NCI-H774 (cell line): ENCODE results near the gene SYCN.

ENCODE experiments used
- DNase-seq: peaks from one replicate; lab custom pipeline; 2025; lab: John Stamatoyannopoulos, UW

The SYCN gene

DNA sequence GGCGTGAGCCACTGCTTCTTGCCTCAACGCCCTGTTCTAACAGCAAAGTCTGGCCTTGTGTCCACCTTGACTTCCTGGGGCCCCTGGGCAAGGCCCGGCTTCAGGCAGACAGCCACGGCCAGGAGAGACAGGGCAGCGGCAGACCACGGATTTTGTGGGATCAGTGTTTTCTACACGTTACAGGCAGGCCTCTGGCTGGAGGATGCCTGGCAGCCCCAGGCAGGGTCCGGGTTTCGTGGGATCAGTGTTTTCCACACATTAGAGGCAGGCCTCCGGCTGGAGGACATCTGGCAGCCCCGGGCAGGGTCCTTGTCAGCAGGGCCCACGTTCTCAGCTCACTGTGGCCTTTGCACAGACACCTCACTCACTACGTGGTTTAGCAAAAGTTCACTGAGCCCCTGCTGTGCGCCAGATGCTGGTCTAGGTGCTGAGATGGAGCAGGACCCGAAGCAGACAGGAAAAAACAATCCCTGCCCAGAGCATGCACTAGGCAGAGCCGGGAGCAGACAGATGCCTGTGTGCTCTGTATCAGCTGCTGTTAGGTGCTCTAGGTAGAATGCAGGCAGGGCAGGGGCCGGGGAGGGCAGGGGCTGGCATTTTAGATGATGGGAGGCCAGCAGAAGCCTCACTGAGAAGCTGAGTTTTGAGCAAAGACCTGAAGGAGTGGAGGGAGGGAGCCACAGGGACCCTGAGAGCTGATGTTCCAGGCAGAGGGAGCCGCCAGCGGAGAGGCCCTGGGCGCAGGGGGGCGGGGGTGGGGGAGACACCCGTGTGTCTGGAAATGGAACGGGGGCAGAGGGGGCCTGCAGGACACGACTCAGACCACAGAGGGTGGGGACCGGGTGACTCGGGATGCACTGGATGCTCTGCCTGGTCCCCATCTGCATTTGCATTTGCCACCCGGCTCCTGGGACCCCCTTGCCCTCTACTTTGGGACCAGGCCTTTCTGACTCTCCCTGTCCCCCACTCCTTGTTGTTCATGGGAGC is 32.3 kb downstream of the SYCN start:
- DNase-seq, result no peak

DNA sequence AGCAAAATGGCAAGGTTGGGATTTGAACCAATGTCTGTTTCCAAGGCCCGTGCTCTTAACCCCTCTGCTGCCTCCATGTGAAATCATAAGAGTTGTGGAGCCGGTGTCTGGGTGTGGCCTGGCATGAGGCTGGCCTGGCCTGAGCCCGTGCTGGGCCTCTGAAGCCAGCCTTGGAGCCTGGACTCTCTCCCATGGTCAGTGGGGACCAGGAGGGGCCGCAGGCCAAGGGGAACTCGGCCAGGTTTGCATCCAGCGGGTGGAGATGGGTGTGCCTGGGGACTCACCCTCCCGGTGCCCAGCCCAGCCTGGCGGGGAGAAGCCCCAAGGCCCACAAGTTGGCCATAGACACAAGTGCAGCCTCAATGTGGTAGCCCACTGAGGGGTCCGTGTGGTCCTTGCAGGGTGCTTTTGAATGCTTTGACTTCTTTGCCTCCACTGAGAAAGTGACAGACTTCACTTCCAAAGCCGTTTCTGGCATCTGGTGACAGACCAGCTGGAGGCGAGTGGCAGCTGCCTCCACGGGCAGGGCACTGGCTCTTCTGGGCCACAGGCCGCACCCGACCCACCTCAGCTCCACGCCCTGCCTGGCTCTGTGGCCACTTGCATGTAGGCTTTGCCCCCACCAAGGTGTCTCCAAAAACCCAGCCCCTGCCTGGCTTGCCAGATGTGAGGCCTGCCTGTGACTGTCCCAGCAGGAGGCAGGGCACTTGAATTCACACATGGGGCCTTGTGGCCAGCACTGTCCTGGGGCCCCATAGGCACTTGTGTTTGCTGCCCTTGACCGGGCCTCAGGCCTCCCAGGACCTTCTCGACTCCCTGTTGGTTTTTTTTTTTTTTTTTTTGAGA is 33.5 kb downstream of the SYCN start:
- DNase-seq, result no peak

DNA sequence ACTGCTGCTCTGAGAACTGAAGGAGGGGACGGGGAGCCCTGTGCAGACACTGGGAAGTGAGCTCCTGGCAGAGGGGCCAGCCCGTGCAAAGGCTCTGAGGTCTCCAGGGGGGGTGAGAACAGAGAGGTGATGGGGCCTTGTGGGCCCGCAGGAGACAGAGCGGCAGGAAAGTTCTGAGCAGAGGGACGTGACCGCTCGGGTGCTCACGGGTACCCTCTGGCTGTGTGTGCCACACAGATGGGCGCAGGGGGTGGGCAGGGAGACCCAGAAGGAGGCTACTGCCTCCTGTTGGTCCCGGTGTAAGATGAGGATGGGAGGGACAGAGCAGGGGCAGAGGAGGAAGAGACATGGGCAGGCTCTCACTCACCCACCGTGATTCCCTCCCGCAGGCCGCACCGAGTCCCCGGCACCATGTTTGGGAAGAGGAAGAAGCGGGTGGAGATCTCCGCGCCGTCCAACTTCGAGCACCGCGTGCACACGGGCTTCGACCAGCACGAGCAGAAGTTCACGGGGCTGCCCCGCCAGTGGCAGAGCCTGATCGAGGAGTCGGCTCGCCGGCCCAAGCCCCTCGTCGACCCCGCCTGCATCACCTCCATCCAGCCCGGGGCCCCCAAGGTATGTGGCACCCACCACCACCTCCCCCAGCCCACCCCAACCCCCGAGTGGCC is 34.8 kb downstream of the SYCN start:
- DNase-seq, result no peak

DNA sequence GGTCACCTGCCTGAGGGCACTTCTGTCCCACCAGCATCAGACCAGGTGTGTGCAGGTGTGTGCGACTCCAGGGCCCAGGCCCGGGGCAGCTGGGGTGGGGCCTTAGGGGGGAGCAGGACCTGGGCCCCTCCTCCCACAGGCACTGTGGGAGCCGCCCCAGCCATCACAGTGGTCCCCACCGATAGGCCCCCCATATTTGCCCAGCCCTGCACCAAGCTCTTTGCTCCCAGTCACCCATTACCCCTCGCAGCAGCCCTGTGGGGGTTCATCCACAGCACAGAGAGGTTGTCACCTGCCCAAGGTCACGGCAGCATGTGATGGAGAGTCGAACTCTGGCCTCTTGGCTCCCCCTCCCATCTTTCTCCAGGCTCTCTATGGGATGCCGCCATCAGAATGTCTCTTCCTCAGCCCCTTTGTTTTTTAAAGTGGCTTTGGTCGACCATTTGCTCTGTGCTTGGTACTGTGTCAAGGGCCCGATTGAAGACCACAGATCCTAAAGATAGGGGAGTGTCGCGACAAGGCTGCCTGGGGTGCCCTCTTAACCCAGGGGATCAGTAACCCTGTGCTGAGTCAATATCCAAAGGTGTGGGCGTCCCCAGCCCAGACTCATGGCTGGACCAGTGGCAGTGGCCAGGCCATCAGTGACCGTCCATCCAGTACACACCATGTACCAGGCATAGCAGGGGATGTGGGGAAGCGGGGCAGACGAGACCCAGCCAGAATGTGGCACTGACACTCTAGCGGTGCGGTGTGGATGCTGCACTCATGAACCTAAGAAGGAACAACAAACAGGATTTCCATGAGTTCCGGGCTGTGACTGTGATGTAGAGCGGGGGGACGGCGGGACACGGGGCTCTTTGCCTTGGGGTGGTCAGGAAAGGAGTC is 35.6 kb downstream of the SYCN start:
- DNase-seq, result no peak

DNA sequence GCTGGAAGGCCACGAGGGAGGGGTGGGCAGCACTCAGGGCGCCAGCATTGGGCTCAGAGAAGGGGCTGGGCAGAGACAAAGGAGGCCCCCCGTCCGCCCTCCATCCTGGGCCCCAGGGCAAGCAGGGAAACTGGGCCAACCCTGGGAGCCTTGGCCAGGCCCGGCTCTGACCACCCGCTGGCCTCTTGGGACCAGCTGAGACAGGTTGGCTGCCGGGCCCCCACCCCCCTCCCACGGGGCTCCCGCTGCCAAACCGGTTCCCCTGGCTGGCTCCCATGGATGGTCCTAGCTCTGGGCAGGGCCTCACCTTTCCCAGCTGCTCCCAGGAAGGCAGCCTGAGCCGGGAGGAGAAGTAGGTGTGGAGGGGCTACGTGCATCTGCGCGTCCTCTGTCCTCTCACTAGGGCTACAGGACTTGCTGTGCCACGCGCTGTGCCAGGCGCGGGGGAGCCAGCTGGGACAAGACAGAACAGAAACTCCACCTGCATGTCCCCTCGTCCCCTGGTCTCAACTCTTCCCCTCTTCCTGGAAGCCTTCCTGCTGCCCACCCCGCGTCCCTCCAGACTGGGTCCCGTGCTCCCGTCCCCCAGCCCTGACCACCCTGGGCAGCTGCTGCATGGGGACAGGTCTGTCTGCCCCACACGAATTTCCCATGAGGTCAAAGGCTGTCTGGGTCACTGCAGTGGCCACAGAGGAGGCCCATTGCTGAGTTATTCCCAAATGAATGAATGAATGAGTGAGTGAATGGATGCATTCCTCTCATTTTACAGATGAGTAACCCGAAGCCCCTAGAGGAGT is 36.4 kb downstream of the SYCN start:
- DNase-seq, result no peak

DNA sequence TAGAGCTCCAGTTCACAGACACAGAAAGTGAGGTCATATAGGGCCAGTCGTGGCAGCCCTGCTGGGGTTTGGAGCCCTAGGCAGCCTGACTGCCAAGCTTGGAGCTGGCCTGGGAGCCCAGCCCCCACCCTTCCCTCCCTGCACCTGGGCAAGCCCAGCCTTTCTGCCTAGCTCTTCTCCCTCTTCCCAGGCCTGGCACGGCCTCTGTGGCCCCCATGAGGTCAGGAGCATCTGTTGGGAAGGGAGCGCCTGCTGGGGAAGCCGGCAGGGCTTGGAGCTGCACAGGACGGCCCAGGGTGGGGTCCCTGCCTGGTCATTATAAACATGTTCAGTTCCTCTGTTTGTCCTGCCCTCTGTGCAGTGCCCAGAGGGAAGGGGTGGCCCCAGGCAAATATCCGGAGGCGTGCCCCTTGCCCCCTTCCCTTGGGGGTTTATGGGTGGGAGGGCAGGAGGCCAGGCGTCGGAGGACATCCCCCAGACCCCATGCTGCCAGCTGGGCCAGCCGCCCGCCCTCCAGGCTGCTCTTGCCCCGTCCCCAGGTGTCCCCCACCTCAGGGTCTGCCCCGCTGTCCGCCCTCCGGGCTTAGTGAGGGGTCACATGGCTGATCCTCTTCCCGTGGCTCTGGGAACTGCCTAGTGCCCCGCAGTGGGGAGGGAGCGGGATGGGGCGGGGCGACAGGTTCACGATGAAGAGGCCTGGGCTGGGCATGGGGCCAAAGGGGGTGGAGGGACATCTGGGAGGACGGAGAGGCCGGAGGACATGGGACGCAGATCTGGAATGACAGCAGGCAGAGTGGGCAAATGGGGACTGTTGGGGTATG is 37.3 kb downstream of the SYCN start:
- DNase-seq, result no peak

DNA sequence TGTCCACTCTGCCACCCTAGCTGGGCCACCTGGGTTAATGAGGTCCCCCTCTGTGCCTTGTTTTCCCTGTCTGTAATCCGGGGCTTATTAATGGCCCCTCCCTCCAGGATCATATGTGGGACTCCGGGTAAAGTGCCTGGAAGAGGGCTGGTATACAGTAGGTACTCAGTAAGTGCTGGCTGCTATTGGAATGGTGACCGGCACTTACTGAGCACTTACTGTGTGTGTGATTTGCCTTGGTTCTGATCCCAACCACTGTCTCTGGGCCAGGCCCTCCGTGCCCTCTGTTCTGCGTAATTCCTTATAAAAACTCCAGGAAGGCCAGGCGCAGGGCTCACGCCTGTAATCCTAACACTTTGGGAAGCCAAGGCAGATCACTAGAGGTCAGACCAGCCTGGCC is 38.2 kb downstream of the SYCN start:
- DNase-seq, result no peak

DNA sequence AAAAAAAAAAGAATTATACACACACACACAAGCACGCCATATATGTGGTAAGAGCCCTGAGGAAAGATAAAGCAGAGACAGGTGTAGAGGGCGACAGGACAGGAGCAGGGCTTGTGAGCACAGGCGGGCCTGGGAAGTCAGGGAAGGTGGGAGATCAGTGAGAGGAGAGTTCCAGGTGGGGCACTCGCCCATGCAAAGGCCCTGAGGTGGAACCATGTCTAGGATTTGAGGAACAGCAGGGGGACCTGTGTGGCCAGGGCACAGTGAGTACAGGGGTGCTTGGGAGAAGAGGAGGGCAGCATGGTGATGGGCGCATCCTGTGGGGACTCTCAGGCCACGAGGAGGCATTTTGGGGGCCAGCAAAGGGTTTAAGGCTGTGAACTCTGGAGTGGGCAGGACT is 39.8 kb downstream of the SYCN start:
- DNase-seq, result no peak

DNA sequence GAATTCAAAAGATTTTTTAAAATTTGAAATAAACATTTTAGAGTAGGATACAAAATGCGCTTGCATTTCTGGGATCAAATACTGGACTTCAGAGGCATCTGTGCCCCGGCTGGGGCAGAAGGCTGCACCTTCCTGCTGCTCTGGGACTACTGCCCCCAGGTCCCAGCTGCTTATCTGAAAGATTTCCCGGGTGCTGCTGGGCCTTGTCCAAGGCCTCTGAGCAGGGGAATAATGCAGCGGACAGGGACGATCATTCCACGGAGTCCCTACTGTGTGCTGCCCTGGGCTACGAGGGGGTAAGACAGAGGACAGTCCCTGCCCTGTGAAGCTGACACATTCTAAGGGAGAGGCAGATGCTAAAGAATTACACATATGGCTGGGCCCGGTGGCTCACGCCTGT is 40.4 kb downstream of the SYCN start:
- DNase-seq, result no peak

DNA sequence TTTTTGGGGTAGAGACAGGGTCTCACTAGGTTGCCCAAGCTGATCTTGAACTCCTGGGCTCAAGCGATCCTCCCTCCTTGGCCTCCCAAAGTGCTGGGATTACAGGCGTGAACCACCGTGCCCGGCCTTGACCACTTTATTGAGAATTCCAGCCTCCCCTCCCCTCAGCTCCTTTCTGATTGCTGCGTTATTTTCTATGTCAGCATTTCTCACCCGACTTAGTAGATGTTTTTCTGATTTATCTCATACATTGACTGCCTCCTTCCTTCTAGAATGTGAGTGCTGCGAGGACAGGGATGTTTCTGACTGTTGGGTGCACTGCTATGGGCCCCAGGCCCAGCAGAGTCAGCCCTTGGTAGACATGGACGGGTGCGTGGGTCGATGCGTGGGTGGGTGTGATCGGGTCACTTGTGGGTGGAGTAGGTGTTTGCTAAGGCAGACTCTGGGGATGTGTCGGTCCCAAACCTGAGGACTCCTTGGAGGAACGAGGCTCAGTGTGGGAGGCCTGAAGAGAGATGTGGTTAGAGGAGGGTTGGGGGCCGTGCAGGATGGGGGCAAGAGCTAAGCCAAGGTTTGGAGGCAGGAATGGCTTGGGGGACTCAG is 41.5 kb downstream of the SYCN start:
- no peak for DNase-seq

DNA sequence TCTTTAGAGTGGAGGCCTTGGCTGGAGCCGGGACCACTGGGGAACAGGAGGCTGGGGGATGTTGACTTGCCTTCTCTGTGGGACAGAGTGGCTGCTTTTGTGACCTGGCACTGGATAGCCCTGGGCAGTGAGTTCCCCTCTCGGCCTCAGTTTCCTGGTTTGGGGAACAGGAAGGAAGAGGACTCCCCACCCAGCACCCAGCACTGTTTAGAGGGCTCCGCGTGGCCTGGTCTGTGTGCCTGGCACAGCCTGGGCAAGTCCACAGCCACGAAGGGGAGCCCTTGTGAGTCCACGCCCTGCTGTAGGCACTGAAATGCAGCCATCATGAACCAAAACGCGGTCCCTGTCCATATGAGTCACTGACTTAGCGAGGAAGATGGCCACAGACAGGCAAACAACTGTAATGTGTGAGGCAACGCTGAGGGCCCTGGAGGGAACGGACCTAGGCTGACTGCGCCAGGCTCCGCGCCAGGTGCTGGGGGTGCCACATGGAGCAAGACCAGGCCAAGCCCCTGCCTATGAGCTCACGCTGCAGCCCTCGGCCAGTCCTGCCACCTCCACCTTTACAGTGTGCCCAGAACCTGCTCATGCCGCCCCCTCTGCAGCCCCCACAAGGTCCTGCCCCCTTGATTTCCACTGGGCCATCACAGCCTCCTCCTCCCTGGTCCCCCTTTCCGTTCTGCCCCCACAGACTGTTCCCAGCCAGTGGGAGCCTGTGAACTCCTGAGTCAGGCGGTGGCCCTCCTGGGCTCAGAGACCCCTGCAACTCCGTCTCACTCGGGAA is 43.0 kb downstream of the SYCN start:
- no peak for DNase-seq

DNA sequence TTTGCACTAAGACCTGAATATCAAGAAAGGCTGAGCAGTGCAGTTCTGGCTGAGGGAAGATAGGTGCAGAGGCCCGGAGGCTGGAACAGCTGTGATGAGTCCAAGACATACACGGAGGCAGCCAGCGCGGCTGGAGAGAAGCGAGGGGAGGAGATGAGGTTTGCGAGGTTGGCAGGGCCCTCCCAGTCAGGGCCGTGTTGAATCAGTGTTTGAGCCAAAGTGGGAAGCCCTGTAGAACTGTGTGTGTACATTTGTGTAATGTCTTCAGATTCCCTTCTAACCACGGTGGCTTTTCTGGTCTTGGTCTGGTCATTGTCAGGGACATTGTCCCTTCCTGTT is 43.6 kb downstream of the SYCN start:
- DNase-seq, result no peak

DNA sequence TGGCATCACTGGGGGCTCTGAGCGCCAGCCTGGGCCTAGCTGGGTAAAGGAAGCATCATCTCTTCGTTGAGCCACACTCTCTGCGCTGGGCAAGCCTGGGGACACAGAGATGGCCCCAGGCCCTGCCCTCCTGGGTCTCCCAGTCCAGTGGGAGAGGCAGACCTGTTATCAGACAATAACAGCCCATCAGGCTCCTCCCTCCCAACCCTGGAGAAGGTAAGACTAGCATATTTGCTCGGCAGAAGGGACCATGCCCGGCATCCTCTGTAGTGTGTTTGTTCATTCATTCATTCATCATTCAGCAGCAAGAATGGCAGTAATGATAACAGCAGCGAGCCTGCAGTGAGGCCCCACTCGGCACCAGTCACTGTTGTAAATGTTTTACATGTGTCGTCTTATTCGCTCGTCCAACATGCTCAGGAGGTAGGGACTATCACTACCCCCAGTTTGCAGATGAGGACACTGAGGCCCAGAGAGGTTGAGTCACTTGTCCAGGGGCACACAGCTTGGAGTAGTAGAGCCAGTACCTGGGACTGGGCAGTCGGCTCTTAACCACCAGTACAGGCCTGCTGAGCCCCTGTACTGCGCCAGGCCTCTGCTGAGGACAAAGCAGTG is 45.3 kb downstream of the SYCN start:
- DNase-seq, result no peak

DNA sequence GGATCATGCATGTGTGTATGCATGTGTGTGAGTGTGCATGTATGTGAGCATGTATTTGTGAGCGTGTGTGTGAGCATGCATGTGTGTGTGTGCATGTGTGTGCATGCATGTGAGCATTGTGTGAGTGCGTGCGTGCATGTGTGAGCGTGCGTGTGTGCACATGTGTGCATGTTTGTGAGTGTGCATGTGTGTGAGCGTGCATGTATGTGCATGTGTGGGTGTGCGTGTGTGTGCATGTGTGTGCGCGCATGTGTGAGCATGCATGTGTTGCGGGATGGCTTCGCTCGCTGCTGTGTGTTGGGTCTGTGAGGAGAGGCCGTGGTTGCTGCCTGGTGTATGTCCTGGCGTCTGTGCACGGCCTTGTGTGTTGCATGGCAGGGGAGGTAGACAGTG is 46.1 kb downstream of the SYCN start:
- no peak for DNase-seq

DNA sequence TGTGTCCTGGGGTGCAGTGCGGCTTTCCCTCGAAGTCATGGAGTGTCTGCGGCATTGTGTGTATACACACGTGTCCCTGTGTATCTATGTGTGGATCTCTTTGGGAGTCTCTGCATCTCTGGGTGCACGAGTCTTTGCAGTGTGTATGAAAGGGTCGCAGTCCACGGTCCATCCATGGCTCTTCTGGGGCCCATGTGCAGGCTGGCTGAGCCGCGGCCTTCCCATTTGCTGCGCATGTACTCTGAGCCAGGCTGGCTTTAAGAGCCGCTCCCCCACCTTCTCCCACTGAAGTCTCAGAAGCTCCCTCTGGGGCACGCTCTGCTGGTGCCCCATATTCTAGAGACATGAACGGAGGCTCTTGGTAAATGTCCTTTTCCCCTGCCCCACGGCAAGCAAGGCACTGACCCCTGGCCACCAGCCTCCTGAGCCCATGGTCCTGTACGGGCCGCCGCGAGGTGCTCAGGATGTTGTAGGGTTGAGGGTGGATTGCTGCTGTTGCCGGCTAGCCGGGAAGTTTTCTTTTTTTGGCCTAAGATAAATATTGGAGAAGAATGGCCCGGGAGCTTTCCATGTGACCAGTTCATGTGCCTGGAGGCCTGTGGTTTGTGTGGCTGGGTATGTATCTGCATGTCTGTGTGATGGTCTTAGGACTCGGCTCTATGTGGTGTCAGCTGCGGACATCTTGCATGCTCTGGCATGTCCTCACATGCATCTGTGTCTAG is 46.6 kb downstream of the SYCN start:
- DNase-seq, result no peak

DNA sequence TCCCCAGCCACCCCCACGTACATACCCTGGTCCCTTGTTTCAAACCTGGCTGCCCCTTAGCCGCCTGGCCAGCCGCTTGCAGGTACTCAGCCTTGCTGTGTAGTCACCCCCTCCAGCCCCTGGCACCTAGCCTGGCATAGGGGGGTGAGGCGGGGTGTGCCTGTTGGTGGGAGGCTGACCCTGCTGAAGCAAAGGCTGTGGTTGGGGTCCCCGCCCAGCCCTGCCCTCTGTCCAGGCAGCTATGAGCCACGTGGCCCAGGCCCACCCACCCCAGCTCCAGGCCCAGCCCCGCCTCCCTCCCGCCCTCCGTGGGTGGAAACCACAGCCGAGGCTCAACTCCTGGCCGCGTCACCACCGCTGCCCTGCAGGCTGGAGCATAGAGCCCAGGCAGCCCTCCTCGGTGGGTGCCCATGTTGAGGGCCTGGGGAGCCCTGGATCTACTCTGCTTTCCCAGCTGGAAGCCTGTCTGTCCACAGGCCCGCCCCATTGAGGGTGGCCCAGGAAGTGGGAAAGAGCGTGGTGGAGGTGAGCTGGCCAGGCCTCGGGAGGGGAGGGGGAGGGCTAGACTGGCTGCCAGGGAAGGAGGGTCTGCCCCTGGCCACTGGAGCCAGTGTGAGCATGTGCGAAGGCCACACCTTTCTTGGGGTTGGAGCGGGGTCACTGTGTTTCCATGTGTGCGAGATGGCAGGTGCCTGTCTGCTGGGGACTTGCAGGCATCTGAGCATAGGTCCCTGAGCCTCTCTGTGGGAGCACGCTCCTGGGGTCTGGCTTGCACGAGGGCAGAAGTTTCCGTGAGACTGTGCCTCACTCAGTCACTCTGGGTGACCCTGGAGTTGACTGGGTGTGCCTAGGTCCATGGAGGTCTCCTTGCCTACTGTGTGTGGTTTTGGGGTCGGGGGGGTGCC is 47.5 kb downstream of the SYCN start:
- no peak for DNase-seq
